GM21529 (cell line): ENCODE data around the gene RPS6KA4.
"Not testable (repeated sequence)": the region's sequence is repeated elsewhere in the genome, so short reads cannot be mapped to it uniquely, and the experiment has no call there.

Source experiments
- ATAC-seq: cut with Tn5 transposase; IDR thresholded peaks from one replicate; pipeline ENCODE4 v1.9.1; 2021; ENCODE audit not compliant: unreplicated experiment

Gene RPS6KA4

DNA sequence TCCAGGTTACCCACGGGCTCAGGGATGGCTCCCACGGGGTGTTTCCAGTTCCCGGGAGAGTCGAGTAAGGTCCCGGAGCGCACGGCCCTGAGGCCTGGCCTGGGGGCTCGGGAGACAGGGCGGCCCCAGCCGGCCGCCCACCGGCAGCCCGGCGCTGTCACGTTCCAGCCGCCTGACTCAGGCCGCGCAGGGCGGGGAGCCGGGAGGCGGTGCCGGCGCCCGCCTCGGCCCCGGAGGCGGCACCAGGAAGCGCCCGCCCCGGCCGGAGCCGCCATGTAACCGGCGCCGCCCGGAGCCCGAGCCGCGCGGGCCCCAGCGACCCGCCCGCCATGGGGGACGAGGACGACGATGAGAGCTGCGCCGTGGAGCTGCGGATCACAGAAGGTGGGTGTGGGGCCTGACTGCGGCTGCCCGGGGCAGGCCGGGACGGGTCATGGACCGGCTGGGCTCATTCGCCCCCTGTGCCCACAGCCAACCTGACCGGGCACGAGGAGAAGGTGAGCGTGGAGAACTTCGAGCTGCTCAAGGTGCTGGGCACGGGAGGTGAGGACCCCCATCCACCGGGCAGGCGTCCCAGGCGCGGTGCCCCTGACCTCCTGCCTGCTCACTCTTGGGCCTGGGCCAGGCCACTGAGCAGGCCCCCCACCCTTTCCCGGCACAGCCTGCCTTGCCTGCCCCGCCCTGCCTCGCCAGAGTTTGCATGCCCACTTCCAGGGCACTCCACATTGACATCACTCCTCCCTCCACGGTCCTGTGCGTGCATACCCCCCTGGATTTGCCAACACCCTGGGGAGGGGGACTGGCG is at the start of gene RPS6KA4:
RPS6KA4 (plus strand) TSS at position 256 of the 805 bp plus-strand sequence; CDS start at position 330, 74 bp downstream.
- ATAC-seq, result peak; percentile 60

DNA sequence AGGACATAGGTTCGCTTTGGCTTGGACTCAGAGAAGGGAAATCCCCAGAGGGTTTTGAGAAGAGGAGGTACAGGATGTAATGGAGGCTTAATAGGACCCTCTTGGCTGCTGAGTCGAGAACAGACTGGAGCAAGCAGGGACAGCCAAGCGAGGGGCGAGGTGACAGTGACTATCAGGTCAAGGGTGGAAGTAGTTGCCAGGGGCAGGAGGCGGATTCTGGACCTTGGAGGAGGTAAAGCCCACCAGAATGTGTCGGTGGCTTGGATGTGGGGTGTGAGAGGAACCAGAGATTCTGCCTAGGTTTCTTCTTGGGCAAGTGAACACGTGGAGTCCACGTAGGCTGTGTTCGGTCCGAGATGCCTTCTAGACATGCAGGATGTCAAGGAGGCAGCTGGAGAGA is 46.0 kb upstream of the RPS6KA4 start:
- no peak for ATAC-seq

DNA sequence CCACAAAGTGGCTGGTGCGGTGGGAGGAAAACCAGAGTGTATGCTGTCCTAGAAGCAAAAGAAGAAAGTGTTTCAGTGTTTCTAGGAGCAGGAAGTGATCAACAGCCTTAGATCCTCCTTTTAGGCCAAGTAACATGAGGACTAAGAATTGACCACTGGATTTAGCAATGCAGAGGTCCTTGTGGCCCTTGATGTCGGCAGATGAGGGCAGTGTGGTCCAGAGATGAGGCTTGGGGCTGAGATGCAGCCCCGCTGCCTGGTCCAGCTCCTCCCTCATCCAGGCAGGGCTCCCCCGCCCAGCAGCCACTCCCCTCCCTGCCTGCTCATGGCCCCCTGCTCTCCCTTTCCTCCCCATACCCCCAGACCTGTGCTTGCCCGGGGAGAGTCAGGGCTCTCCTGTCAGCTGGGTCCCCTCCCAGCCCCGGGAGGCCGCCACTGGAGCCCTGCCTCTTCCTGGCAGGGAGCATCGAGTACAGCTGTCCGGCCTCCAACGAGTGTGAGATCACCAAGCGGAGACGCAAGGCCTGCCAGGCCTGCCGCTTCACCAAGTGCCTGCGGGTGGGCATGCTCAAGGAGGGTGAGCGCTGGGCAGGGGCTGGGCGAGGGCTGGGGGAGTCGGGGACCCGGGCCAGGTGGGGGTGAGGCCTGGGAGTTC is 45.3 kb upstream of the RPS6KA4 start:
- no peak for ATAC-seq

DNA sequence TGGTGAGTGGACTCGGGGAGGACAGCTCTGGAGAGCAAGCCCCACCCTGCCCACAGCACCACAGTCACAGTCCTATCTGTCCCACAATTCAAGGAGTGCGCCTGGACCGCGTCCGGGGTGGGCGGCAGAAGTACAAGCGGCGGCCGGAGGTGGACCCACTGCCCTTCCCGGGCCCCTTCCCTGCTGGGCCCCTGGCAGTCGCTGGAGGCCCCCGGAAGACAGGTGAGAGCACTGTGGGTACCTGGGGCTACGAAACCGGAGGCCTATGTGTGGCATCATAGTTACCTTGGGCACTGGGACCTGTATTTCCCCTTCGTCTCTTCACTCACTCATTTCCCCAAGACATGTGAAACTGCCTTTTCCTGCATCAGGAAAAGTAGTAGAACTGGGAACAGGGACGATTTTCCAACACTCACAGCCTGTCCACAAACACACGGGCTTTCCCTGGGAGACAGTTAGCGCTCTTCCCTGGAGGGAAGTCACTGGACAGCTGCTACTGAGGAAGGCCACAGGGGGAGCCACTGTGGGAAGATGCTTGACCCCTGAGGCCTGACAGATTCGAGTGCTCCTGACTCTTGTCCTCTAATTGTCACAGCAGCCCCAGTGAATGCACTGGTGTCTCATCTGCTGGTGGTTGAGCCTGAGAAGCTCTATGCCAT is 44.7 kb upstream of the RPS6KA4 start:
- ATAC-seq, result no peak

- ATAC-seq, result no peak
Observed at GRCh38 chr11:64314805-64315561, 44.0 kb upstream of the RPS6KA4 start.

- ATAC-seq, result not testable (repeated sequence)
Observed at GRCh38 chr11:64315667-64316526, 43.1 kb upstream of the RPS6KA4 start.

DNA sequence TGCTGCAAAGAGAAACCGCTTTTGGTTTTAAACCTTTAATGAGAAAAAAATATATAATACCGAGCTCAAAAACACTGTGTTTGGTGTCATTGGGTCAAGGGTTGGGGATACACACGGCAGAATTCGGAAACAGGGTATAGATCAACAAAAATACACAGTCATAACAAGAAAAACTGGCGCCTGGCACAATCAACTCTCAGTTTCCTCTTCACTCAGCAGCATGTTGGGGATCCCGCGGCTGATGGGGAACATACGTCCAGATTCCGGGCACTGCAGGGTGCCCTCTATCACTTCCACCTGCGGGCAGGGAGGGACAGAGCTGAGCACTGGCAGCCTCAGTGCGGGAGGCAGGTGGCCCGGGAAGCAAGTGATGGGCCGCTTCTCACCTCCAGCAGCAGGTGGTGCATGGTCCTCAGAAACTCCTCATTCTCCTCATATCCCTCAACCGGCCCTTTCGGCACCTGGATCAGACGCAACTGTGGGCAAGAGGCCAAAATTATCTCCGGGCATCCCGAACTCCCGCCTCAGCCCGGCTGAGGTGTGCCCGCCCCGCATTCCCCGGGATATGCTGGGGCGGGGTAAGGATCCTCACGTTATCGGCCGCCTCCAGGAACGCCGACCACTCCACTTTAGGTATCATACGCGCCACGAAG is 42.2 kb upstream of the RPS6KA4 start:
- ATAC-seq, result peak; percentile 10

DNA sequence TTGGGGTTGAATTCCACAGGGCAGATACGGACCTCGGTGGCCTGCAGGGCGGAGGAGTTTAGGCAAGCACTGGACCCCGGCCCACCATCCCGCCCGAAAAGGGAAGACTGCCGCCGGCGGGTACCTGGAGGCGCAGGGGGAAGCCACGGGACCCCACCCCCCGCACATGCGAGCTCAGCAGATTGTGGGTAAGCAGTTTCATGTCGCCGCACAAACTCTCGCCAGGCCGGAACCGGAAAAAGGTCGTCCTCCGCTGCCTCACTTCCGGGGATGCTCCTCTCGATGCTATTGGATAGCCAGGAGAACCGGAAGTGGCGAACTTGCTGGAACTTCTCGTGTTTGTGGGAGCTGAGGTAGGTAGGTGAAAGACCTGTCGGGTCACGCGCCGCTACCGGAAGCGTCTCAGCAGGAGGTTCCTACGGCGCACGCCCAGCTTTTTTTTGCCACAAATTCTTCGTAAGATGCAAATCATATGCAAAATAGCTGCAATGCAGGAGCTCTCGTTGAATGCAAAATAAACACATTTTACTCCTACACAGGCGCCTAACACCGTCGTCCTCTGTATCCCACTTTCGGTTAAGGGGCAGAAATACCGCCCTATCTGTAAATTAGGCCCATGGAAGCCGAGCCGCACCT is 41.5 kb upstream of the RPS6KA4 start, which contains the start of gene TRMT112:
TRMT112 (minus strand) TSS at position 235 of the 636 bp plus-strand sequence; CDS start at position 202, 33 bp downstream.
- ATAC-seq, result peak; percentile 48

- peak; percentile 72 for ATAC-seq
Observed at GRCh38 chr11:64317961-64318765, 40.8 kb upstream of the RPS6KA4 start, which contains the start of gene PRDX5. PRDX5 (plus strand) TSS chr11:64318121; CDS start chr11:64318216, 95 bp downstream.

DNA sequence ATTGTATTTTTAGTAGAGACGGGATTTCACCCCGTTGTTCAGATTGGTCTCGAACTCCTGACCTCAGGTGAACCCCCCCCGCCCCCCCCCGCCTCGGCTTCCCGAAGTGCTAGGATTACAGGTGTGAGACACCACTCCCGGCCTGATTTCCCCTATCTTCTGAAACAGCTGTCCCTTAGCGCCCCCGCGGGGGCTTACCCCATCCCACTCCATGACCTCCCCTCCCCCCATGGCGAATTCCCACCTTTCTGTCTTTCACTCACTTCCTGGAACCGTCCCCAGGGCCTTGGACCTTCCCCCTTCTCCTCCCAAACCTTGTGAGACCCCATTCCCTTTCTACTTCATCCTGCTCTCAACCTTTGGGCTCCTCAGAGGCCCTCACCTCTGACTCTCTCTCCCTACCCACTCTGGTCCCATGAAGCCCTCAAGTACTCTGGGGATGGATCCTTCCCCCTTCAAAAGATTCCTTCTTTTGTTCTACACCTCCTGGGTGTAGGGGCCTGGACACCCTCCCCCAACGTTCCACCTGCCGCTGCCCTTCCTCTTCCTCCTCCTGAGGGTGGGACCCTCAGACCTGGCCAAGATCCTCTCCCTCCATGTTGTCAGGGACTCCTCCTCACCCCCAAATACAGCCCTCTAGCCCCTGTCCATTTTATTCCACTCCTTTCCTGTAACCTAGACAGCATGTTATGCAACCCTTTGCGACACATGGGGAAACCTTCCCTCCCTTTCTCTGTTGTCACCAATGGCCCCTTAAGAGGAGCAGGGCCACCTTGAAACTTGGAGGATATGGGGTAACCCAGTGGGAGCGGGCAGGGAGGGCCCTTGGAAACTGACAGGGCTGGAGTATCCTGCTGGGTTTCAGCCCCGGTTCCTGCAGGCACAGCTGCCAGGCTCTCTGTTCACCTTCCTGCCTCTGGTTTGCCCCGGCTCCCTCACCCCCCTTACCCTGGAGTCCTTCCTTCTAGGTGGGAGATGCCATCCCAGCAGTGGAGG is 39.9 kb upstream of the RPS6KA4 start:
- no peak for ATAC-seq

- ATAC-seq, result no peak
Observed at GRCh38 chr11:64320556-64320955, 38.4 kb upstream of the RPS6KA4 start.

- ATAC-seq, result no peak
Observed at GRCh38 chr11:64321026-64321425, 37.9 kb upstream of the RPS6KA4 start.

DNA sequence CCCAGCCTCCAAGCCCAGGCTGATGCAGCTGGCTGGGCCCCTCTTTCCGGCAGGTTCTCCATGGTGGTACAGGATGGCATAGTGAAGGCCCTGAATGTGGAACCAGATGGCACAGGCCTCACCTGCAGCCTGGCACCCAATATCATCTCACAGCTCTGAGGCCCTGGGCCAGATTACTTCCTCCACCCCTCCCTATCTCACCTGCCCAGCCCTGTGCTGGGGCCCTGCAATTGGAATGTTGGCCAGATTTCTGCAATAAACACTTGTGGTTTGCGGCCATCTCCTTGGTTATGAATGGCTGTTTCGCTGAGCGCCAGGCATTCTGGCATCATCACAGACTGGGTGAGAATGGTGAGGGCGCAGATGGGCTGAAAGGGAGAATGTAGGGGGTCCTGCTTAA is 37.4 kb upstream of the RPS6KA4 start:
- no peak for ATAC-seq

DNA sequence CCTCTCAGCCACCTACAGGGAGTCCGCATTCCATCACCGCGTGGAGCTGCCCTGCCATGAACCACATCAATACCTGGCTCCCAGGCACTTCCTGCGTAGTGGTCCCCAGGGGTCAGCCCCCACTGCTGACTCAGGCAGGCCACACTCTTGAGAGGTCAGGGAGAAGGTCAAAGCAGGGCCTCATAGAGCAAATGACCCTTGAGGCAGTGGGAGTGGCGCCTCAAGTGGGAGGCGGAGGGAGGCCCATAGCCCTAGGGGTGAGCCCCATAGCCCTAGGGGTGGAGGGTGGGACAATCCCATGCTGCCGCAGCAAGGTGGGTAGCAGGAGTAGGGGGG is 36.1 kb upstream of the RPS6KA4 start:
- no peak for ATAC-seq

GRCh38 chr11:64323373-64323772 is 35.6 kb upstream of the RPS6KA4 start:
- no peak for ATAC-seq

GRCh38 chr11:64323984-64324383 is 35.0 kb upstream of the RPS6KA4 start:
- ATAC-seq, result not testable (repeated sequence)
